ENCODE measurements around the gene SREBF1. TPM values are rescaled to one million over a fixed set of nuclear protein-coding genes. Genes with fewer than 3 reads are reported as not detected.
A peak's percentile ranks its signal among the peaks of the same experiment; 100 is the strongest.

SREBF1 gene
- total RNA-seq, 1 experiment from 2014 or later = 230 TPM

DNA sequence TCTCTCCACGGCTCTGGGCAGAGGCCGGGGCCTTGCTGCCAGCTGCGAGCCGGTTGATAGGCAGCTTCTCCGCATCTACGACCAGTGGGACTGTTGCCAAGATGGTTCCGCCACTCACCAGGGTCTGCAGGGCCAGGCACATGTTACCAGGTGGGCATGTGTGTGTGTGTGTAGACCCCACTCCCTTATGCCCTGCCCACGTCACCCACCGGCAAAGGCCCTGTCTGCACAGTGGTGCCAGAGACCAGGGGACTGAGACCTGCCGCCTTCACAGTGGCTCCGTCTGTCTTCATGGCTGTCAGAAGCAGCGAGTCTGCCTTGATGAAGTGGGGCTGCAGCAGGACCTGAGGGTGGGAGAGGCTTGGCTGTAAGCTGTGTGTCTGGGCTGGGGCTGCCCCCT, 17.7 kb downstream of the SREBF1 start:
- Histone ChIP-seq H3K27me3 (ENCODE audit: control insufficient read depth, insufficient read depth, low read length) (no peaks in the 10 kb centered on the region), H3K4me1 (ENCODE audit: control insufficient read depth, insufficient read depth, low read length) (peaks cover 66% of the 10 kb centered on the region), H3K4me3 (ENCODE audit: low read depth in 2 of 2, low read length in 2 of 2) (no peak overlapping the region), H3K27ac (ENCODE audit: low read length) (peak overlapping the region; percentile 21), H3K9me3 (ENCODE audit: control insufficient read depth, insufficient read depth, low read depth, low read length) (no peaks in the 10 kb centered on the region), H3K36me3 (ENCODE audit: control insufficient read depth, insufficient read depth, low read length) (no peaks in the 10 kb centered on the region; the same call in none of the 2 replicates)
- CTCF ChIA-PET = no interaction called here
- DNase-seq (ENCODE audit: low read depth, low spot score) (no peak), ATAC-seq (no peak)
- TF ChIP-seq, protein P1, sequence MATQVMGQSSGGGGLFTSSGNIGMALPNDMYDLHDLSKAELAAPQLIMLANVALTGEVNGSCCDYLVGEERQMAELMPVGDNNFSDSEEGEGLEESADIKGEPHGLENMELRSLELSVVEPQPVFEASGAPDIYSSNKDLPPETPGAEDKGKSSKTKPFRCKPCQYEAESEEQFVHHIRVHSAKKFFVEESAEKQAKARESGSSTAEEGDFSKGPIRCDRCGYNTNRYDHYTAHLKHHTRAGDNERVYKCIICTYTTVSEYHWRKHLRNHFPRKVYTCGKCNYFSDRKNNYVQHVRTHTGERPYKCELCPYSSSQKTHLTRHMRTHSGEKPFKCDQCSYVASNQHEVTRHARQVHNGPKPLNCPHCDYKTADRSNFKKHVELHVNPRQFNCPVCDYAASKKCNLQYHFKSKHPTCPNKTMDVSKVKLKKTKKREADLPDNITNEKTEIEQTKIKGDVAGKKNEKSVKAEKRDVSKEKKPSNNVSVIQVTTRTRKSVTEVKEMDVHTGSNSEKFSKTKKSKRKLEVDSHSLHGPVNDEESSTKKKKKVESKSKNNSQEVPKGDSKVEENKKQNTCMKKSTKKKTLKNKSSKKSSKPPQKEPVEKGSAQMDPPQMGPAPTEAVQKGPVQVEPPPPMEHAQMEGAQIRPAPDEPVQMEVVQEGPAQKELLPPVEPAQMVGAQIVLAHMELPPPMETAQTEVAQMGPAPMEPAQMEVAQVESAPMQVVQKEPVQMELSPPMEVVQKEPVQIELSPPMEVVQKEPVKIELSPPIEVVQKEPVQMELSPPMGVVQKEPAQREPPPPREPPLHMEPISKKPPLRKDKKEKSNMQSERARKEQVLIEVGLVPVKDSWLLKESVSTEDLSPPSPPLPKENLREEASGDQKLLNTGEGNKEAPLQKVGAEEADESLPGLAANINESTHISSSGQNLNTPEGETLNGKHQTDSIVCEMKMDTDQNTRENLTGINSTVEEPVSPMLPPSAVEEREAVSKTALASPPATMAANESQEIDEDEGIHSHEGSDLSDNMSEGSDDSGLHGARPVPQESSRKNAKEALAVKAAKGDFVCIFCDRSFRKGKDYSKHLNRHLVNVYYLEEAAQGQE (IDR thresholded peaks at IDR 0.05; ENCODE audit: insufficient read depth in 1 of 2, low read depth in 2 of 2, low read length in 1 of 2) = no peak
- BruUV-seq (replicated peaks) = no TSS peak
- in situ Hi-C loops (cut with HindIII; ENCODE audit: low pct_unique_long_range_greater_than_20kb, low sequenced_read_pairs) (no loop called here), intact Hi-C loops (cut with micrococcal nuclease; ENCODE audit: unreplicated experiment) (no loop called here)
- POLR2A ChIA-PET = interaction anchor here (0.6 kb wide), 1 partner anchor 29 kb away, joined by 3 read pairs; no protein-coding TSS in a partner anchor

DNA sequence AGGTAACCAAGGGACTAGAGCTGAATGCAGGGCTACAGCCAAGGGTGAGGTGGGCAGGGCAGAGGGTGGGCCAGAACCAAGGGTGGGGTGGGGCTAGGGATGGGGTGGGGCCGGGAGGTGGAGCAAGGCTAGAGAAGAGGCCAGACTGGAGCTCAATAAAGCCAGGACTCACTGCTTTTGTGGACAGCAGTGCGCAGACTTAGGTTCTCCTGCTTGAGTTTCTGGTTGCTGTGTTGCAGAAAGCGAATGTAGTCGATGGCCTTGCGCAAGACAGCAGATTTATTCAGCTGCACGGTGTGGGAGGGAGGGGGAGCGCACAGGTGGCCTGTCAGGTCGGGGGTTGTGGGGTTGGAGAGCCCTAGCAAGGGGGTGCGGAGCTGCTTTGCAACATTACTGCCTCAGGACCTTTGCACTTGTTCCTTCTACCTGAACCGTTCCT, 18.7 kb downstream of the SREBF1 start:
- Histone ChIP-seq H3K27me3 (ENCODE audit: control insufficient read depth, insufficient read depth, low read length) (no peaks in the 10 kb centered on the region), H3K27ac (ENCODE audit: low read length) (peak overlapping the region; percentile 59), H3K4me3 (ENCODE audit: low read depth in 2 of 2, low read length in 2 of 2) (no peak overlapping the region), H3K9me3 (ENCODE audit: control insufficient read depth, insufficient read depth, low read depth, low read length) (no peaks in the 10 kb centered on the region), H3K4me1 (ENCODE audit: control insufficient read depth, insufficient read depth, low read length) (peaks cover 68% of the 10 kb centered on the region), H3K36me3 (ENCODE audit: control insufficient read depth, insufficient read depth, low read length) (no peaks in the 10 kb centered on the region; the same call in none of the 2 replicates)
- CTCF ChIA-PET = interaction anchor here (0.5 kb wide), 1 partner anchor 31 kb away, joined by 3 read pairs; no protein-coding TSS in a partner anchor
- BruUV-seq (replicated peaks) = no TSS peak
- in situ Hi-C loops (cut with HindIII; ENCODE audit: low pct_unique_long_range_greater_than_20kb, low sequenced_read_pairs) = no loop called here
- peak; percentile 57 for ATAC-seq
- TF ChIP-seq, protein P1 (IDR thresholded peaks at IDR 0.05; ENCODE audit: insufficient read depth in 1 of 2, low read depth in 2 of 2, low read length in 1 of 2) = no peak
- TF ChIP-seq, protein P2, sequence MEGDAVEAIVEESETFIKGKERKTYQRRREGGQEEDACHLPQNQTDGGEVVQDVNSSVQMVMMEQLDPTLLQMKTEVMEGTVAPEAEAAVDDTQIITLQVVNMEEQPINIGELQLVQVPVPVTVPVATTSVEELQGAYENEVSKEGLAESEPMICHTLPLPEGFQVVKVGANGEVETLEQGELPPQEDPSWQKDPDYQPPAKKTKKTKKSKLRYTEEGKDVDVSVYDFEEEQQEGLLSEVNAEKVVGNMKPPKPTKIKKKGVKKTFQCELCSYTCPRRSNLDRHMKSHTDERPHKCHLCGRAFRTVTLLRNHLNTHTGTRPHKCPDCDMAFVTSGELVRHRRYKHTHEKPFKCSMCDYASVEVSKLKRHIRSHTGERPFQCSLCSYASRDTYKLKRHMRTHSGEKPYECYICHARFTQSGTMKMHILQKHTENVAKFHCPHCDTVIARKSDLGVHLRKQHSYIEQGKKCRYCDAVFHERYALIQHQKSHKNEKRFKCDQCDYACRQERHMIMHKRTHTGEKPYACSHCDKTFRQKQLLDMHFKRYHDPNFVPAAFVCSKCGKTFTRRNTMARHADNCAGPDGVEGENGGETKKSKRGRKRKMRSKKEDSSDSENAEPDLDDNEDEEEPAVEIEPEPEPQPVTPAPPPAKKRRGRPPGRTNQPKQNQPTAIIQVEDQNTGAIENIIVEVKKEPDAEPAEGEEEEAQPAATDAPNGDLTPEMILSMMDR (IDR thresholded peaks at IDR 0.05) = no peak
- TF ChIP-seq TCF7L2 (IDR thresholded peaks at IDR 0.05; ENCODE audit: low read depth, low read length) (no peak), SIN3A (IDR thresholded peaks at IDR 0.05; ENCODE audit: borderline replicate concordance, insufficient read depth, low read depth, low read length) (no peak), POLR2AphosphoS5 (IDR thresholded peaks at IDR 0.05; ENCODE audit: low read depth, low read length) (no peak)
- POLR2A ChIA-PET = interaction anchor here (0.5 to 0.6 kb wide), 3 partner anchors 17 to 1849 kb away, joined by 3 to 5 read pairs (median 4); partner anchors contain the start of gene DRC3
- DNase-seq (ENCODE audit: low read depth, low spot score) = no peak
- intact Hi-C loops (cut with micrococcal nuclease; ENCODE audit: unreplicated experiment) = no loop called here
